GM12801 (cell line): ENCODE data around the gene FXYD6.

ENCODE experiments used
- CTCF ChIP-seq: IDR thresholded peaks from one replicate; pipeline ENCODE4 v1.5.1; 2011; ENCODE audit warnings: control low read depth; ENCODE audit not compliant: insufficient read length; ENCODE audit errors: extremely low read depth

The FXYD6 gene

GRCh38 chr11:117789241-117789640 is 87.2 kb downstream of the FXYD6 start:
- no peak for TF ChIP-seq CTCF
